ENCODE data around the gene OR2T3.
"Not testable (repeated sequence)": the region's sequence is repeated elsewhere in the genome, so short reads cannot be mapped to it uniquely, and the experiment has no call there.

The OR2T3 gene

GRCh38 chr1:248471154-248471553 lies 2.0 kb upstream of the OR2T3 start:
- no peaks in the 10 kb centered on the region for H3K4me1 ChIP-seq (ENCODE audit: control insufficient read depth in 1 of 2, insufficient read depth in 2 of 2, low read length in 2 of 2)
- no peaks in the 10 kb centered on the region for H3K9me3 ChIP-seq (ENCODE audit: control insufficient read depth in 1 of 2, low read length in 2 of 2)
- no peaks in the 10 kb centered on the region for H3K27me3 ChIP-seq (ENCODE audit: control insufficient read depth in 1 of 2, insufficient read depth in 2 of 2, low read length in 2 of 2)
- no peak overlapping the region for H3K9ac ChIP-seq (ENCODE audit: low read depth in 1 of 2, low read length in 2 of 2)
- H3K4me3 ChIP-seq (ENCODE audit: low read depth in 1 of 2, low read length in 2 of 2): no peak overlapping the region
- H3K36me3 ChIP-seq (ENCODE audit: control insufficient read depth in 1 of 2, insufficient read depth in 2 of 2, low read length in 2 of 2): no peaks in the 10 kb centered on the region
- no peak overlapping the region for H3K27ac ChIP-seq (ENCODE audit: low read depth, low read length)

- not testable (repeated sequence) for H3K27ac ChIP-seq (ENCODE audit: low read depth, low read length); H3K36me3 ChIP-seq (ENCODE audit: control insufficient read depth in 1 of 2, insufficient read depth in 2 of 2, low read length in 2 of 2); H3K9me3 ChIP-seq (ENCODE audit: control insufficient read depth in 1 of 2, low read length in 2 of 2); H3K9ac ChIP-seq (ENCODE audit: low read depth in 1 of 2, low read length in 2 of 2); H3K27me3 ChIP-seq (ENCODE audit: control insufficient read depth in 1 of 2, insufficient read depth in 2 of 2, low read length in 2 of 2); H3K4me1 ChIP-seq (ENCODE audit: control insufficient read depth in 1 of 2, insufficient read depth in 2 of 2, low read length in 2 of 2); H3K4me3 ChIP-seq (ENCODE audit: low read depth in 1 of 2, low read length in 2 of 2)
Measured at GRCh38 chr1:248472111-248472510, 1.0 kb upstream of the OR2T3 start.

GRCh38 chr1:248475660-248476059 lies 2.5 kb downstream of the OR2T3 start:
- not testable (repeated sequence) for H3K4me3 ChIP-seq (ENCODE audit: low read depth in 1 of 2, low read length in 2 of 2); H3K36me3 ChIP-seq (ENCODE audit: control insufficient read depth in 1 of 2, insufficient read depth in 2 of 2, low read length in 2 of 2); H3K9ac ChIP-seq (ENCODE audit: low read depth in 1 of 2, low read length in 2 of 2); H3K9me3 ChIP-seq (ENCODE audit: control insufficient read depth in 1 of 2, low read length in 2 of 2); H3K4me1 ChIP-seq (ENCODE audit: control insufficient read depth in 1 of 2, insufficient read depth in 2 of 2, low read length in 2 of 2); H3K27ac ChIP-seq (ENCODE audit: low read depth, low read length); H3K27me3 ChIP-seq (ENCODE audit: control insufficient read depth in 1 of 2, insufficient read depth in 2 of 2, low read length in 2 of 2)

- not testable (repeated sequence) for H3K9me3 ChIP-seq (ENCODE audit: control insufficient read depth in 1 of 2, low read length in 2 of 2); H3K27me3 ChIP-seq (ENCODE audit: control insufficient read depth in 1 of 2, insufficient read depth in 2 of 2, low read length in 2 of 2); H3K27ac ChIP-seq (ENCODE audit: low read depth, low read length)
Measured at GRCh38 chr1:248481686-248482579, 8.8 kb downstream of the OR2T3 start.

GRCh38 chr1:248488289-248488688 lies 15.1 kb downstream of the OR2T3 start, which contains the start of gene OR2T5:
TSS of gene OR2T5 (plus strand) at chr1:248488589. CDS start at chr1:248488589, 0 bp downstream.
- not testable (repeated sequence) for H3K27me3 ChIP-seq (ENCODE audit: control insufficient read depth in 1 of 2, insufficient read depth in 2 of 2, low read length in 2 of 2); H3K4me1 ChIP-seq (ENCODE audit: control insufficient read depth in 1 of 2, insufficient read depth in 2 of 2, low read length in 2 of 2); H3K4me3 ChIP-seq (ENCODE audit: low read depth in 1 of 2, low read length in 2 of 2); H3K27ac ChIP-seq (ENCODE audit: low read depth, low read length); H3K9me3 ChIP-seq (ENCODE audit: control insufficient read depth in 1 of 2, low read length in 2 of 2); H3K36me3 ChIP-seq (ENCODE audit: control insufficient read depth in 1 of 2, insufficient read depth in 2 of 2, low read length in 2 of 2); H3K9ac ChIP-seq (ENCODE audit: low read depth in 1 of 2, low read length in 2 of 2)

More at GRCh38 chr1:248481686-248482579, 8.8 kb downstream of the OR2T3 start:
- not testable (repeated sequence) for H3K36me3 ChIP-seq (ENCODE audit: control insufficient read depth in 1 of 2, insufficient read depth in 2 of 2, low read length in 2 of 2); H3K4me1 ChIP-seq (ENCODE audit: control insufficient read depth in 1 of 2, insufficient read depth in 2 of 2, low read length in 2 of 2); H3K9ac ChIP-seq (ENCODE audit: low read depth in 1 of 2, low read length in 2 of 2); H3K4me3 ChIP-seq (ENCODE audit: low read depth in 1 of 2, low read length in 2 of 2)

GRCh38 chr1:248496661-248497060 lies 23.5 kb downstream of the OR2T3 start:
- not testable (repeated sequence) for H3K9me3 ChIP-seq (ENCODE audit: control insufficient read depth in 1 of 2, low read length in 2 of 2); H3K4me1 ChIP-seq (ENCODE audit: control insufficient read depth in 1 of 2, insufficient read depth in 2 of 2, low read length in 2 of 2); H3K4me3 ChIP-seq (ENCODE audit: low read depth in 1 of 2, low read length in 2 of 2); H3K27me3 ChIP-seq (ENCODE audit: control insufficient read depth in 1 of 2, insufficient read depth in 2 of 2, low read length in 2 of 2); H3K27ac ChIP-seq (ENCODE audit: low read depth, low read length); H3K36me3 ChIP-seq (ENCODE audit: control insufficient read depth in 1 of 2, insufficient read depth in 2 of 2, low read length in 2 of 2); H3K9ac ChIP-seq (ENCODE audit: low read depth in 1 of 2, low read length in 2 of 2)

GRCh38 chr1:248500305-248501035 lies 27.3 kb downstream of the OR2T3 start:
- H3K27me3 ChIP-seq (ENCODE audit: control insufficient read depth in 1 of 2, insufficient read depth in 2 of 2, low read length in 2 of 2); H3K27ac ChIP-seq (ENCODE audit: low read depth, low read length); H3K36me3 ChIP-seq (ENCODE audit: control insufficient read depth in 1 of 2, insufficient read depth in 2 of 2, low read length in 2 of 2); H3K9me3 ChIP-seq (ENCODE audit: control insufficient read depth in 1 of 2, low read length in 2 of 2); H3K9ac ChIP-seq (ENCODE audit: low read depth in 1 of 2, low read length in 2 of 2); H3K4me1 ChIP-seq (ENCODE audit: control insufficient read depth in 1 of 2, insufficient read depth in 2 of 2, low read length in 2 of 2); H3K4me3 ChIP-seq (ENCODE audit: low read depth in 1 of 2, low read length in 2 of 2): not testable (repeated sequence)

GRCh38 chr1:248507773-248508172 lies 34.6 kb downstream of the OR2T3 start, which contains the start of gene OR2G6:
TSS of gene OR2G6 (plus strand) at chr1:248508073. CDS start at chr1:248521647, 13,574 bp downstream.
- not testable (repeated sequence) for H3K4me3 ChIP-seq (ENCODE audit: low read depth in 1 of 2, low read length in 2 of 2); H3K9me3 ChIP-seq (ENCODE audit: control insufficient read depth in 1 of 2, low read length in 2 of 2); H3K27ac ChIP-seq (ENCODE audit: low read depth, low read length); H3K9ac ChIP-seq (ENCODE audit: low read depth in 1 of 2, low read length in 2 of 2); H3K4me1 ChIP-seq (ENCODE audit: control insufficient read depth in 1 of 2, insufficient read depth in 2 of 2, low read length in 2 of 2); H3K27me3 ChIP-seq (ENCODE audit: control insufficient read depth in 1 of 2, insufficient read depth in 2 of 2, low read length in 2 of 2); H3K36me3 ChIP-seq (ENCODE audit: control insufficient read depth in 1 of 2, insufficient read depth in 2 of 2, low read length in 2 of 2)

- H3K4me1 ChIP-seq (ENCODE audit: control insufficient read depth in 1 of 2, insufficient read depth in 2 of 2, low read length in 2 of 2); H3K9ac ChIP-seq (ENCODE audit: low read depth in 1 of 2, low read length in 2 of 2); H3K27ac ChIP-seq (ENCODE audit: low read depth, low read length); H3K4me3 ChIP-seq (ENCODE audit: low read depth in 1 of 2, low read length in 2 of 2); H3K9me3 ChIP-seq (ENCODE audit: control insufficient read depth in 1 of 2, low read length in 2 of 2); H3K27me3 ChIP-seq (ENCODE audit: control insufficient read depth in 1 of 2, insufficient read depth in 2 of 2, low read length in 2 of 2); H3K36me3 ChIP-seq (ENCODE audit: control insufficient read depth in 1 of 2, insufficient read depth in 2 of 2, low read length in 2 of 2): not testable (repeated sequence)
Measured at GRCh38 chr1:248510217-248510616, 37.1 kb downstream of the OR2T3 start.

GRCh38 chr1:248521856-248522255 lies 48.7 kb downstream of the OR2T3 start:
- Histone ChIP-seq H3K27me3 (ENCODE audit: control insufficient read depth in 1 of 2, insufficient read depth in 2 of 2, low read length in 2 of 2) (no peaks in the 10 kb centered on the region), H3K36me3 (ENCODE audit: control insufficient read depth in 1 of 2, insufficient read depth in 2 of 2, low read length in 2 of 2) (no peaks in the 10 kb centered on the region), H3K9ac (ENCODE audit: low read depth in 1 of 2, low read length in 2 of 2) (no peak overlapping the region), H3K4me1 (ENCODE audit: control insufficient read depth in 1 of 2, insufficient read depth in 2 of 2, low read length in 2 of 2) (no peaks in the 10 kb centered on the region), H3K27ac (ENCODE audit: low read depth, low read length) (no peak overlapping the region), H3K9me3 (ENCODE audit: control insufficient read depth in 1 of 2, low read length in 2 of 2) (peaks cover 2 to 3% of the 10 kb centered on the region in 2 donors), H3K4me3 (ENCODE audit: low read depth in 1 of 2, low read length in 2 of 2) (no peak overlapping the region)

Measured in duodenal mucosa (tissue), 2 donors.